SK-N-SH (cell line): ENCODE results near the gene KLF2.

Source experiments
- CHD2 ChIP-seq: fragments of 150-350 bp; IDR thresholded peaks from 2 replicates; pipeline ENCODE4 v1.6.1; 2018; ENCODE audit warnings: low read length; ENCODE audit not compliant: partially characterized antibody
- CTCF ChIP-seq: fragments of 200-600 bp; sonication (generic); IDR thresholded peaks from 2 replicates; pipeline ENCODE4 v1.6.1; 2017; ENCODE audit warnings: antibody characterized with exemption, mild to moderate bottlenecking, moderate library complexity
- EP300 ChIP-seq, 2 experiments: IDR thresholded peaks; 2 replicates each; pipeline versions ENCODE4 v1.4.0 to v1.6.1; 2012; ENCODE audit warnings: borderline replicate concordance in 1 of 2, low read depth in 1 of 2, low read length in 1 of 2
- EZH2phosphoT487 ChIP-seq: fragments of 200-600 bp; sonication (generic); IDR thresholded peaks from 2 replicates; pipeline ENCODE4 v1.6.1; 2017; ENCODE audit warnings: low read depth, mixed run types, mild to moderate bottlenecking, antibody characterized with exemption, moderate library complexity, borderline replicate concordance
- GABPA ChIP-seq: IDR thresholded peaks from 2 replicates; pipeline ENCODE4 v1.4.0; 2012; ENCODE audit warnings: low read depth, mild to moderate bottlenecking
- MAX ChIP-seq: IDR thresholded peaks from 2 replicates; pipeline ENCODE4 v1.4.0; 2012; ENCODE audit warnings: low read depth
- POLR2AphosphoS5 ChIP-seq: IDR thresholded peaks from 2 replicates; pipeline ENCODE4 v1.6.1; 2012; ENCODE audit warnings: low read depth, low read length
- RCOR1 ChIP-seq: fragments of 150-350 bp; IDR thresholded peaks from 2 replicates; pipeline ENCODE4 v1.6.1; 2017; ENCODE audit warnings: antibody characterized with exemption, low read length
- RXRA ChIP-seq: IDR thresholded peaks from 2 replicates; pipeline ENCODE4 v1.4.0; 2012; ENCODE audit warnings: low read depth, mild to moderate bottlenecking, borderline replicate concordance
- SIN3A ChIP-seq: IDR thresholded peaks from 2 replicates; pipeline ENCODE4 v1.6.1; 2012; ENCODE audit warnings: low read depth, mild to moderate bottlenecking, low read length, moderate library complexity, borderline replicate concordance
- TAF1 ChIP-seq: IDR thresholded peaks from 2 replicates; pipeline ENCODE4 v1.6.1; 2012; ENCODE audit warnings: low read depth, mild to moderate bottlenecking, low read length, moderate library complexity, borderline replicate concordance
- TEAD4 ChIP-seq: IDR thresholded peaks from 2 replicates; pipeline ENCODE4 v1.4.0; 2012; ENCODE audit warnings: mild to moderate bottlenecking, borderline replicate concordance; ENCODE audit not compliant: insufficient read depth

- TF ChIP-seq CTCF (no peak), CHD2 (no peak), TAF1 (no peak), MAX (no peak), POLR2AphosphoS5 (no peak), GABPA (no peak), EP300 (IDR thresholded peaks at IDR 0.05; ENCODE audit: borderline replicate concordance in 1 of 2, low read depth in 1 of 2, low read length in 1 of 2) (no peak), RXRA (no peak), EZH2phosphoT487 (no peak), TEAD4 (no peak), SIN3A (no peak), RCOR1 (no peak)
These were observed 8.5 kb downstream of the KLF2 start for GRCh38 chr19:16333001-16333586.
